OCI-M1 (cell line): ENCODE results near the gene PPP2R3A.

Experiments
- DNase-seq: peaks from one replicate; lab custom pipeline; 2025; lab: John Stamatoyannopoulos, UW

PPP2R3A gene

DNA sequence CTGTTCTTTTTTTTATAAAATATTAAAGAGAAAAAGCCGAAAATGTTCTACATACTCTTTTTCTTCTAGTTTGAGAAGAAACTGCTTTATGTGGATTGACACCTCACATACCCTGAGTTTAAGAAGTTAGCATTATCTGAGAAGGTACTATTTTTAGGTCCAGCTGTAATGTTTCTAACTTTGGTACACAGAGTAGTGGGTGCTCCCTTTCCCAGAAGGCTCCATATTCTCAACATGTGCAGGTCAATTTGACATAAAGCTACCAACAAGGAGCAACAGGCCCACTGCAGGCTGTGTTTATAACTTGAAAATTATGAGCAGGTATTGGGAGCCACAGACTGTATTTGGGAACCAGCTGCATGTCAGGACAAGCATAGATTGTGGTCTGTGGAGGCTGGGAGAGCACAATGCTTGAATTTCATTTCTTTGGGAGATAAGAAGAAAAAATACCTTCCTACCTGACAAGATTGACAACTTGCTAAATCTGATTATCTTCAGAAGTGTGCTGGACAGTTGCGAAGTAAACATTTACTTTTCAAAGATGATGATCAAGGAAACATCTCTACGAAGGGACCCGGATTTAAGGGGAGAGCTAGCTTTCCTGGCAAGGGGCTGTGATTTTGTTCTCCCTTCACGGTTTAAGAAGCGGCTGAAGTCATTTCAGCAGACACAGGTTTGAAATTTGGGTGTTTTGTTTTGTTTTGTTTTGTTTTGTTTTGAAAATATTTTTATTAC is 57.2 kb downstream of the PPP2R3A start:
- no peak for DNase-seq

GRCh38 chr3:136023264-136023978 is 57.9 kb downstream of the PPP2R3A start:
- DNase-seq, result no peak

- no peak for DNase-seq
Measured at GRCh38 chr3:136036306-136036705, 70.8 kb downstream of the PPP2R3A start.

DNA sequence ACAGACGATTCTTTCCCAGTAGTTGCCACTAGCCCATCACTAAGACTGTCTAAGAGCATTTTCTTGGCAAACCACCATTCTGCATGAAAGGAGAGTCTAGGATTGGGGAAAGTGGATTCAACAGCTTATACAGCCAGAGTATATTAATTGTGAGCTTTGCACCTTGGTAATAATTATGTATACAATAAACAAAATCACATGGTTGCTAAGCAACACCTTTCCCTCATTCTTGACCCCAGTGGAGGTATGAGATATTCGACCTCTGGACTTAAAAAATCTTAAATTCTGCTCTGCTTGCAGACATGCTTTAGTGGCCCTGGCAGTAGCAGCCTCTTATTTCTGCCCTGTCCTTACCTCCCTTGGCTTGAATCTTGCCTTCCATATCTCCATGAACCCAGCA is 73.1 kb downstream of the PPP2R3A start:
- no peak for DNase-seq

DNA sequence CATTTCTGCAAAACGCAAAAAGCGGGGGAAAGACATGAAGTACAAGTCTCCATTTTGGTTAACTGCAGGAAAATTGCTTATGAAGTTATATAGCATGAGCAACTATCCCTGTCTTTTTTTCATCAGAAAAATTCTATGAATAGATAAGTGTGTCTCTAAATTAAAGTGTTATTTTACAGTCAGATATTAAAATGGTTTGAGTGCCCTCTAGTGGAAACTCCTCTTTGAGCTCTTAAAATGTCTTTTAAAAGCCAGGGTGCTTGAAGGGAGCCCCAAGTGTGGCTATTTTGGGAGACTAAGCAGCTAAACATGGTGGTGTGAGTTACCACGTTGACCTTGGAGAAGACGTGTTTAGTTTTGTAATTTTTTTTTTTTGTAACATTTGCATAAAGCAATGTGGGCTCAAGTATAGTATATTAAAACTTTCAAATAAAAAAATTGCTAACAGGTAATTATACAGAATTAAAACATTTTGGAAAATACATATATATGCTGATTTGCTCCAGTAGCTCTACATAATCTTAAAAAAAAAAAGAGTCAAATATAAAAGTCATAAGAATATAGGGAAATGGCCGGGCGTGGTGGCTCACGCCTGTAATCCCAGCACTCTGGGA is 77.2 kb downstream of the PPP2R3A start:
- DNase-seq, result peak; percentile 70

- no peak for DNase-seq
Measured at GRCh38 chr3:136044980-136045745, 79.6 kb downstream of the PPP2R3A start.

DNA sequence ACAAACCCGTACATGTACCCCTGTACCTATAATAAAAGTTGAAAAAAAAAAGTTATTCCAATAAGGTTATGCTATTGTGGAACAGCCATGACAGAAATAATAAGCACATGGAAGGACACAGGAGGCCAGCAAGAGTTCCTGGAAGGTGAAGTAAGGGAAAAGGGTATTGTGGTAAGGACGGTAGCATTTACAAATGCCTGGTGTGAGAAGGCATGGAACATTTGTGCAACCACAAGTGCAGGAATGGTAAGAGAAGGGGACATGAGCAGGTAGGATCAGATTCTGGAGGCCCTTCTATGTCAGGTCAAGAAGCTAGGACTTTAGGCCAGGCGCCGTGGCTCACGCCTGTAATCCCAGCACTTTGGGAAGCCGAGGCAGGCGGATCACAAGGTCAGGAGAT is 82.5 kb downstream of the PPP2R3A start:
- DNase-seq, result no peak

GRCh38 chr3:136050250-136050649 is 84.7 kb downstream of the PPP2R3A start:
- DNase-seq, result no peak

GRCh38 chr3:136055491-136055890 is 90.0 kb downstream of the PPP2R3A start:
- no peak for DNase-seq

GRCh38 chr3:136067211-136067610 is 101.7 kb downstream of the PPP2R3A start:
- DNase-seq, result no peak

GRCh38 chr3:136068708-136069107 is 103.2 kb downstream of the PPP2R3A start:
- no peak for DNase-seq

DNA sequence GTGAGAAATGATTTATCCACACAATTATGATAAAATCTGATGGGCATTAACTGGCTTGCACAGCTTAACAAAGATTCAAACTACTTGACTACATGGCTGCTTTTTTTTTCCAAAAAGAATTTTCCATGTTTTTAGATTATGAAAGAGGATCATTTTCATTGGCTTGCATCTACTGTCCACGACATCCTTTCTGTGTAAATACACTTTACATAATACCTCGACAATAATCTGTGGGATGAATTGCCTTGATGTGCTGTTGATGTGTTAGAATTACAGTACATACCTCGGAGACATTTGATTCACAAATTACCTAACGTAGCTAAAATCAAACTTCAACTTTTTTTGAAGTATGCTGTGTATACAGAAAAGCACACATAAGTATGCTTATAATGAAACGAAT is 104.4 kb downstream of the PPP2R3A start:
- DNase-seq, result no peak

DNA sequence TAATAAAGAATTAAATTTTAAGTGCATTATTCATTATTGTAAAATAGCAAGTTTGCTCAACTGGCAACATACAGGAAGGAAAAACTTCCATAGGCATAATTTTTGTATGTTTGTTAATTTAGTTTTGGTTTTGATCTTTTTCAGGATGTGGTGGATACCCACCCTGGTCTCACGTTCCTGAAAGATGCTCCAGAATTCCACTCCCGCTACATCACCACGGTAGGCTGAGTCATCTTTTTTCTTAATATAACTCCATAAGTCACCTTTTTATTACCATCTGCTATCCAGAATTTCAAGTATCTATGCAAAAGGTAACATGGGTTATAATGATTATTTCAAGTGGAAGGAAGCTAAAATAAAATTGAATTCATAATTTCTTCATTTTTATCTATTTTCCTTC is 104.8 kb downstream of the PPP2R3A start:
- no peak for DNase-seq

GRCh38 chr3:136070953-136071949 is 105.7 kb downstream of the PPP2R3A start:
- DNase-seq, result peak; percentile 54

- no peak for DNase-seq
Measured at GRCh38 chr3:136074546-136075170, 109.1 kb downstream of the PPP2R3A start.

DNA sequence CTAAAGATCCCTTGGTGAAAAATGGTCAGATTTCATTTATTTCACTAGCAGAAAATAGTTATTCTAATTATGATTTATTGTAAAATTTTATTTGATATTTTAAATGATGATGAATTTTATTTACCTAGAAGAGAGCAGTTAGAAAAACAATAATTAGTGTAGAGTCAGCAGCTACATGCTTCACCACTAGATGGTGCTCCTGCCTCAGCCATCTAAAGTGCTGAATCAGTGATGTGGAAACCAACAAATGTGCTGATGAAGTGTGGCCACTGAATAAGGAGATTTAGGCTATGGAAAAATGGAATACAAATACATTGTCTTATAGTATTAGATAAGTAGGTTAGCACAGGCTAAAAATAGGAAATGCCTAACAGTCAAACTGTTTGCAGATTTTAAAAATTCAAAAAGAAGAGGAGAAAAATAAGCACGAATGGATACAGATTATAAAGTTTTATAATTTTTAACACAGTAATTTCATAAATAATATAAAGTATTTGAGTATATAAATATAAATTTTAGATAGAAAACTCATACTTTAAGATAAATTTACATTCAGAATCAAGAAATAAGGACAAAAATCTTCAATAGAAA is 109.8 kb downstream of the PPP2R3A start:
- DNase-seq, result peak; percentile 86

DNA sequence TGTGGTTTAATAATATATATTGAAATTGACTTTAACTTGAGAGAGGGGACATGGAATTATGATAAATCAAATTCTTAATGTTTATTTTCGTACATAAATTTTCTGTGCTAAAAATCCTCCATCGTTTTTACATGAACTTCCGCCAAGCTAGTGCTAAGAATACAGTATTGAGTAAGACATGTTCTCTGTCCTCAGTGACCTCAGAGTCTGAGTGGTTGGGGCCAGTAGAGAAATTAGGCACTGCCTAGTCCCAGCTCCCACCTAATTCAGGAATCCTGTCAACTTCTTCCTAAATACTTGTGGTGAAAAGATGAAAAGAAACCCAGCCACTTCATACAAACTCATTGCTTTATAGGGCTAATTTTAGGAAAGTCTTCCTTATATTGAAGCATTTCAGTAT is 110.3 kb downstream of the PPP2R3A start:
- DNase-seq, result peak; percentile 11

DNA sequence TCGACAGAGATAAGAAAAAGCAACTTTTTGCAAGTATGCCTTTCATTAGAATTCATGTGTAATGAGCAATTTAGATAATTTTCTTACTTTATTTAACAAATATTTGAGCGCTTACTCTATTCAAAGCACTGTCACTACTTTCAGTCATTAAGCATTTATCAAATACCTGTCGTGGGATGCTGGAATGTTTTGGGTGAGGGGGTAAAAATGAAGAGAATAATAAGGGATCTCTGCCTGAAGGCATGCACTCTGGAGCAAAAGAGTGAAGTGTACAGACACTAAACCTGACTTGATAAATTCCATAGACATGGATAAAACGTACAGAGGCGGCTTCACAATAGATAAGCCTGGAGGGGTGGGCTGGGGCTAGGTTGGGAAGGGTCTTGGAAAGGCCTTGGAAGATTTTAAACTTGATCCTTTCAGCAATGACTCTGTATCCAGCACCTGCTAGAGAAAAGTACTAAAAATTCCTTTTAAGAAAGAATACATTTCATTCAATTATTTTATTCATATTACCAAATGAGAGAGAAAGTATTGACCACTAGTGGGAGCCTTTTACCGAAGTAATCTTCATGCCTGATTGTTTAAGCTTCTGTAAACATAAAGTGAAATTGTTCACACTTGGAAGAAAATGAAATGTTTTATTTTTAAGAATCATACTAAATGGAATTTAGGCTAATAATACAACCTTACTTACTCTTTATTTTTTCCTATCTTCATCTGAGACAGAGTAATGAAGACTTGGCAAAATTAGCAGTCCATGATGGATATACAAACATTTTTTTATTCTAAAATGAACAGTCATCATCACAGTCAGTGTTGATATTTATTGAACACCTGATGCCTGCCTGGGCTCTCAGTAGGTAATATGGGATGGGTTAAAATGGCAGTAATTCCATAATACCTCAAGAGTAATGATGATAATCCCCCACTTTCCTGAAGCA is 113.2 kb downstream of the PPP2R3A start:
- peak; percentile 75 for DNase-seq
